IMR-90 (cell line): ENCODE results near the gene MRPS16. TPM values are rescaled to one million over a fixed set of nuclear protein-coding genes. Genes with fewer than 3 reads are reported as not detected.

Experiments
- ATAC-seq: fragments of 200-7000 bp; cut with Tn5 transposase; 2 replicates; pipeline ENCODE4 v1.9.1; 2020; ENCODE audit warnings: low read depth, mild to moderate bottlenecking, moderate library complexity
- BruUV-seq: library from RNA; stranded (reverse); fragments of 400-500 nt; replicated peaks from 2 replicates; lab custom pipeline; 2021; lab: Mats Ljungman, UMichigan
- CTCF ChIA-PET: fragments of 300-600 bp; formaldehyde crosslinking; extraction: SDS; loops from one replicate; lab custom pipeline; 2021; ENCODE audit warnings: antibody characterized with exemption; lab: Yijun Ruan, JAX
- POLR2A ChIA-PET: fragments of 300-600 bp; sonication (Branson Sonifier 250); formaldehyde crosslinking; loops from one replicate; lab custom pipeline; 2022; ENCODE audit warnings: antibody characterized with exemption; ENCODE audit not compliant: unreplicated experiment; lab: Charles Lee
- DNase-seq: peaks from one replicate; pipeline ENCODE4 v3.0.0; 2013
- H2AFZ ChIP-seq: replicated peaks from 2 replicates; pipeline ENCODE3; 2013; ENCODE audit warnings: low read length, mild to moderate bottlenecking; ENCODE audit not compliant: poor library complexity
- H2AK5ac ChIP-seq: 2 replicates; pipeline ENCODE4 v1.6.1; 2013; ENCODE audit warnings: low read depth, low read length, inconsistent platforms
- H2AK9ac ChIP-seq: replicated peaks from 2 replicates; pipeline ENCODE3; 2013; ENCODE audit warnings: mild to moderate bottlenecking, low read depth, low read length, moderate library complexity; ENCODE audit not compliant: poor library complexity
- H2BK120ac ChIP-seq: 2 replicates; pipeline ENCODE4 v1.6.1; 2013; ENCODE audit warnings: low read depth, low read length, inconsistent platforms
- H2BK15ac ChIP-seq: 3 replicates; pipeline ENCODE4 v1.6.1; 2013; ENCODE audit warnings: low read depth, low read length, inconsistent platforms
- H2BK20ac ChIP-seq: 2 replicates; pipeline ENCODE4 v1.6.1; 2013; ENCODE audit warnings: low read depth, mild to moderate bottlenecking, inconsistent platforms, low read length, moderate library complexity
- H2BK5ac ChIP-seq: 2 replicates; pipeline ENCODE4 v1.6.1; 2013; ENCODE audit warnings: mild to moderate bottlenecking, low read depth, low read length, inconsistent platforms; ENCODE audit not compliant: poor library complexity, severe bottlenecking
- H3K14ac ChIP-seq: replicated peaks from 2 replicates; pipeline ENCODE4 v1.6.1; 2013; ENCODE audit warnings: low read depth, low read length, inconsistent platforms
- H3K18ac ChIP-seq: 2 replicates; pipeline ENCODE4 v1.6.1; 2013; ENCODE audit warnings: low read depth, low read length, control low read depth
- H3K23ac ChIP-seq: 2 replicates; pipeline ENCODE4 v1.6.1; 2013; ENCODE audit warnings: low read depth, low read length, inconsistent platforms
- H3K27ac ChIP-seq: 2 replicates; pipeline ENCODE4 v1.5.1; 2013; ENCODE audit warnings: mild to moderate bottlenecking, control low read depth, low read length; ENCODE audit not compliant: insufficient read depth
- H3K27me3 ChIP-seq: 2 replicates; pipeline ENCODE4 v1.6.1; 2013; ENCODE audit warnings: low read length; ENCODE audit not compliant: control insufficient read depth, insufficient read depth
- H3K36me3 ChIP-seq: 2 replicates; pipeline ENCODE4 v1.6.1; 2013; ENCODE audit warnings: low read length, mixed read lengths; ENCODE audit not compliant: control insufficient read depth, insufficient read depth
- H3K4ac ChIP-seq: 2 replicates; pipeline ENCODE4 v1.6.1; 2013; ENCODE audit warnings: low read depth, low read length, inconsistent platforms
- H3K4me1 ChIP-seq: 2 replicates; pipeline ENCODE4 v1.6.1; 2013; ENCODE audit warnings: low read length, mixed read lengths; ENCODE audit not compliant: control insufficient read depth, insufficient read depth
- H3K4me2 ChIP-seq: 2 replicates; pipeline ENCODE4 v1.6.1; 2013; ENCODE audit warnings: low read depth, mild to moderate bottlenecking, control low read depth, low read length, moderate library complexity
- H3K4me3 ChIP-seq: 2 replicates; pipeline ENCODE4 v1.5.1; 2013; ENCODE audit warnings: low read depth, mild to moderate bottlenecking, control low read depth, low read length, moderate library complexity; ENCODE audit not compliant: insufficient read depth
- H3K56ac ChIP-seq: 2 replicates; pipeline ENCODE4 v1.6.1; 2013; ENCODE audit warnings: low read length, inconsistent platforms; ENCODE audit not compliant: insufficient read depth; ENCODE audit errors: extremely low read depth
- H3K79me1 ChIP-seq, 2 experiments: 2 replicates each; pipeline ENCODE4 v1.6.1; 2013; ENCODE audit warnings: low read length in 2 of 2, inconsistent platforms in 1 of 2, low read depth in 1 of 2
- H3K9ac ChIP-seq: 2 replicates; pipeline ENCODE4 v1.6.1; 2013; ENCODE audit warnings: low read depth, low read length, control low read depth
- H3K9me1 ChIP-seq: 2 replicates; pipeline ENCODE4 v1.6.1; 2013; ENCODE audit warnings: low read length, inconsistent platforms; ENCODE audit not compliant: insufficient read depth
- H3K9me3 ChIP-seq: 2 replicates; pipeline ENCODE4 v1.6.1; 2013; ENCODE audit warnings: low read length; ENCODE audit not compliant: control insufficient read depth, insufficient read depth
- H4K20me1 ChIP-seq: 2 replicates; pipeline ENCODE4 v1.6.1; 2013; ENCODE audit warnings: low read length, inconsistent platforms; ENCODE audit not compliant: insufficient read depth
- H4K5ac ChIP-seq: 2 replicates; pipeline ENCODE4 v1.6.1; 2013; ENCODE audit warnings: mild to moderate bottlenecking, low read depth, low read length, control low read depth
- H4K8ac ChIP-seq, 2 experiments: 2 replicates each; pipeline ENCODE4 v1.6.1; 2013; ENCODE audit warnings: low read depth in 2 of 2, low read length in 2 of 2, control low read depth in 1 of 2, inconsistent platforms in 1 of 2
- H4K91ac ChIP-seq: 2 replicates; pipeline ENCODE4 v1.6.1; 2013; ENCODE audit warnings: low read depth, low read length, inconsistent platforms; ENCODE audit not compliant: insufficient read depth
- CHD1 ChIP-seq: IDR thresholded peaks from 2 replicates; pipeline ENCODE4 v1.6.1; 2012; ENCODE audit warnings: low read depth, low read length, improper control_type of control experiment
- CTCF ChIP-seq: conservative IDR thresholded peaks from 2 replicates; pipeline ENCODE4 v1.5.1; 2012; ENCODE audit warnings: mild to moderate bottlenecking, low read depth, low read length, improper control_type of control experiment
- MAFK ChIP-seq: IDR thresholded peaks from 2 replicates; pipeline ENCODE4 v1.6.1; 2012; ENCODE audit warnings: low read depth, low read length, improper control_type of control experiment
- MAZ ChIP-seq: IDR thresholded peaks from 2 replicates; pipeline ENCODE4 v1.6.1; 2012; ENCODE audit warnings: low read depth, mild to moderate bottlenecking, low read length, improper control_type of control experiment, moderate library complexity, borderline replicate concordance
- NFE2L2 ChIP-seq: fragments of 150-350 bp; IDR thresholded peaks from 2 replicates; pipeline ENCODE4 v1.6.1; 2016; ENCODE audit warnings: low read depth, mild to moderate bottlenecking, low read length
- POLR2A ChIP-seq: IDR thresholded peaks from 2 replicates; pipeline ENCODE4 v1.6.1; 2012; ENCODE audit warnings: mild to moderate bottlenecking, low read depth, low read length
- RAD21 ChIP-seq: IDR thresholded peaks from 2 replicates; pipeline ENCODE4 v1.6.1; 2012; ENCODE audit warnings: low read length, improper control_type of control experiment
- SMC3 ChIP-seq: fragments of 150-350 bp; IDR thresholded peaks from 2 replicates; pipeline ENCODE4 v1.6.1; 2016; ENCODE audit warnings: low read depth, mild to moderate bottlenecking, antibody characterized with exemption, low read length, moderate library complexity
- WGBS, 2 experiments: methylation state at CpG; one replicate each; pipeline versions ENCODE4 v1.1.5 to v1.1.7; 2013; ENCODE audit warnings: missing lambda C conversion rate in 2 of 2; ENCODE audit not compliant: insufficient read length in 1 of 2; ENCODE audit errors: extremely low coverage in 2 of 2; 5-methylcytosine and 5-hydroxymethylcytosine counted together
- dilution Hi-C: fragments of 300-500 bp; cut with HindIII; formaldehyde crosslinking; loops from one replicate; pipeline ENCODE4 v1.14.3; 2018; ENCODE audit warnings: low sequenced_read_pairs; ENCODE audit not compliant: unreplicated experiment
- in situ Hi-C: fragments of 300-500 bp; cut with MboI; formaldehyde crosslinking; loops from 3 replicates; pipeline ENCODE4 v1.14.3; 2019; ENCODE audit warnings: low sequenced_read_pairs, inconsistent platforms, mixed read lengths
- intact Hi-C: fragments of 100-400 bp; cut with micrococcal nuclease; formaldehyde crosslinking; loops from 2 replicates; pipeline ENCODE4 v1.10.0; 2022
- polyA plus RNA-seq, 3 experiments: library from polyadenylated mRNA; depleted of rRNA; stranded (reverse); fragments of >200 nt; gene quantifications; 2 replicates each; pipeline ENCODE4 v1.2.3, GENCODE V29; 2012; ENCODE audit warnings: low replicate concordance in 1 of 3
- total RNA-seq: library from RNA; depleted of rRNA; stranded (reverse); fragments of >200 nt; gene quantifications from 2 replicates; pipeline ENCODE4 v1.2.3, GENCODE V29; 2012

Gene MRPS16
- total and polyA plus RNA-seq, 2 of the 4 experiments (the other 2 are of a cell fraction): 45.3 to 62.4 TPM

- no peak overlapping the region for H2AK9ac ChIP-seq
- no peaks in the 10 kb centered on the region for H3K4me1 ChIP-seq
- no peak overlapping the region for H2BK120ac ChIP-seq
- no peak overlapping the region for H4K91ac ChIP-seq
- peak; percentile 36 for DNase-seq
- H2BK20ac ChIP-seq: no peak overlapping the region
- intact Hi-C loops (loop anchor here (5.0 kb wide), 1 partner anchor 378 kb away; the partner anchor contains the start of gene MYOZ1), in situ Hi-C loops (loop anchor here (25.0 kb wide), 1 partner anchor 373 kb away; the partner anchor contains the start of gene MYOZ1), dilution Hi-C loops (no loop called here)
- H3K4me3 ChIP-seq: no peak overlapping the region
- H2AFZ ChIP-seq: no peak overlapping the region
- peak overlapping the region; percentile 62; the same call in 1 of the 2 replicates for H3K4me2 ChIP-seq
- no peak overlapping the region for H3K4ac ChIP-seq
- no peak overlapping the region for H3K23ac ChIP-seq
- no peaks in the 10 kb centered on the region for H3K9me1 ChIP-seq
- no peaks in the 10 kb centered on the region for H3K36me3 ChIP-seq
- no peak overlapping the region for H3K14ac ChIP-seq
- no peak for TF ChIP-seq NFE2L2
- TF ChIP-seq CTCF: peak; percentile 59
- TF ChIP-seq POLR2A: no peak
- no peak for TF ChIP-seq CHD1
- peak; percentile 44 for TF ChIP-seq RAD21
- TF ChIP-seq MAZ: no peak
- TF ChIP-seq MAFK: no peak
- TF ChIP-seq SMC3: peak; percentile 55
- H2BK5ac ChIP-seq: no peak overlapping the region
- H2BK15ac ChIP-seq: no peak overlapping the region
- H2AK5ac ChIP-seq: no peak overlapping the region
- no peak overlapping the region for H3K27ac ChIP-seq
- no peak overlapping the region for H3K9ac ChIP-seq
- no TSS peak for BruUV-seq
- H3K27me3 ChIP-seq: peaks cover 11% of the 10 kb centered on the region
- no peaks in the 10 kb centered on the region for H4K20me1 ChIP-seq
- ChIA-PET POLR2A (no interaction called here), CTCF (interaction anchor here (0.5 kb wide), 1 partner anchor 58 kb away, joined by 5 read pairs; no protein-coding TSS in a partner anchor)
- no peak overlapping the region for H4K8ac ChIP-seq
- H3K18ac ChIP-seq: no peak overlapping the region
- WGBS, 2 experiments: no CpG with 5 or more reads among the region's 1 CpG
- no peak overlapping the region for H3K56ac ChIP-seq
- H3K9me3 ChIP-seq: no peaks in the 10 kb centered on the region
- ATAC-seq: peak; percentile 29
- no peak overlapping the region for H4K5ac ChIP-seq
- H3K79me1 ChIP-seq: no peaks in the 10 kb centered on the region
These were observed 11.4 kb upstream of the MRPS16 start for GRCh38 chr10:73263693-73264347.
